Keratinocyte (primary cell): ENCODE results near the gene C1orf87. TPM values are rescaled to one million over a fixed set of nuclear protein-coding genes. Genes with fewer than 3 reads are reported as not detected.

Experiments
- DNase-seq: peaks from one replicate; pipeline ENCODE4 v3.0.0-alpha.2; 2011; ENCODE audit warnings: low read depth, missing footprints, low spot score
- FAIRE-seq: peaks from 2 replicates; lab custom pipeline; 2011; peaks lifted over from hg19 to GRCh38; lab: Jason Lieb, UNC
- H2AFZ ChIP-seq: 2 replicates; pipeline ENCODE4 v1.6.0; 2012; ENCODE audit warnings: low read length, control low read depth, inconsistent platforms; ENCODE audit not compliant: control insufficient read depth
- H3K27ac ChIP-seq: 2 replicates; pipeline ENCODE4 v1.5.1; 2011; ENCODE audit warnings: low read length; ENCODE audit not compliant: control insufficient read depth, insufficient read depth
- H3K27me3 ChIP-seq: 3 replicates; pipeline ENCODE4 v1.6.0; 2011; ENCODE audit warnings: low read length; ENCODE audit not compliant: control insufficient read depth, insufficient read depth; ENCODE audit errors: extremely low read depth
- H3K36me3 ChIP-seq, 2 experiments: 2 replicates in 1 of 2; 3 replicates in 1 of 2; pipeline ENCODE4 v1.5.1; 2011; ENCODE audit warnings: low read length in 2 of 2, mild to moderate bottlenecking in 1 of 2; ENCODE audit not compliant: control insufficient read depth in 2 of 2, insufficient read depth in 2 of 2; ENCODE audit errors: extremely low read depth in 1 of 2
- H3K4me1 ChIP-seq: 3 replicates; pipeline ENCODE4 v1.5.1; 2011; ENCODE audit warnings: low read length; ENCODE audit not compliant: control insufficient read depth, insufficient read depth; ENCODE audit errors: extremely low read depth
- H3K4me2 ChIP-seq: 3 replicates; pipeline ENCODE4 v1.6.0; 2011; ENCODE audit warnings: low read depth, low read length; ENCODE audit not compliant: control insufficient read depth, insufficient read depth; ENCODE audit errors: extremely low read depth
- H3K4me3 ChIP-seq, 3 experiments: fragments of 200-600 bp in 1 of 3; sonication (generic) in 1 of 3; 2 replicates in 2 of 3; 3 replicates in 1 of 3; pipeline ENCODE4 v1.5.1; 2011 to 2016; ENCODE audit warnings: low read length in 3 of 3, mild to moderate bottlenecking in 3 of 3, control low read depth in 2 of 3, inconsistent platforms in 1 of 3, low read depth in 1 of 3, mixed read lengths in 1 of 3, mixed run types in 1 of 3, moderate library complexity in 1 of 3; ENCODE audit not compliant: control insufficient read depth in 2 of 3, insufficient read depth in 2 of 3; ENCODE audit errors: extremely low read depth in 1 of 3
- H3K79me2 ChIP-seq: 2 replicates; pipeline ENCODE4 v1.6.0; 2012; ENCODE audit warnings: low read length; ENCODE audit not compliant: control insufficient read depth, insufficient read depth
- H3K9ac ChIP-seq: 3 replicates; pipeline ENCODE4 v1.6.0; 2011; ENCODE audit warnings: low read length; ENCODE audit not compliant: control insufficient read depth, insufficient read depth; ENCODE audit errors: extremely low read depth
- H3K9me1 ChIP-seq: 3 replicates; pipeline ENCODE4 v1.6.0; 2011; ENCODE audit warnings: low read length; ENCODE audit not compliant: control insufficient read depth, insufficient read depth; ENCODE audit errors: extremely low read depth
- H3K9me3 ChIP-seq: 2 replicates; pipeline ENCODE4 v1.5.1; 2012; ENCODE audit warnings: low read depth, low read length; ENCODE audit not compliant: control insufficient read depth
- H4K20me1 ChIP-seq: 3 replicates; pipeline ENCODE4 v1.6.0; 2011; ENCODE audit warnings: low read length; ENCODE audit not compliant: control insufficient read depth, insufficient read depth; ENCODE audit errors: extremely low read depth
- EZH2 ChIP-seq: IDR thresholded peaks from one replicate; pipeline ENCODE4 v1.6.1; 2012; ENCODE audit warnings: inconsistent platforms, mild to moderate bottlenecking, low read length, moderate library complexity
- dilution Hi-C: fragments of 300-500 bp; cut with MboI; formaldehyde crosslinking; loops from one replicate; pipeline ENCODE4 v1.7.0; 2020; ENCODE audit warnings: low sequenced_read_pairs; ENCODE audit not compliant: extremely low pct_ligation_motif_present
- polyA plus RNA-seq, 5 experiments: library from polyadenylated mRNA; depleted of rRNA in 3 of 5; stranded (reverse) in 3 of 5; stranded (forward) in 1 of 5; unstranded in 1 of 5; fragments of >200 nt; gene quantifications; 1 replicate in 1 of 5; 2 replicates in 3 of 5; 3 replicates in 1 of 5; pipeline versions ENCODE4 v1.2.1 to v1.2.3, GENCODE V29; 2011 to 2012; ENCODE audit warnings: missing spikeins in 2 of 5, low read depth in 1 of 5, low replicate concordance in 1 of 5
- TF ChIP-seq, protein P1 (sequence below), 3 experiments: IDR thresholded peaks in 1 of 3; conservative IDR thresholded peaks in 1 of 3; optimal IDR thresholded peaks in 1 of 3; 2 replicates in 2 of 3; 3 replicates in 1 of 3; pipeline versions ENCODE3 to v1.5.1; 2011; ENCODE audit warnings: low read length in 3 of 3, mild to moderate bottlenecking in 3 of 3, moderate library complexity in 2 of 3, control low read depth in 1 of 3, inconsistent platforms in 1 of 3; ENCODE audit not compliant: insufficient read depth in 2 of 3; ENCODE audit errors: extremely low read depth in 1 of 3

The C1orf87 gene
- polyA plus RNA-seq, 1 donor (not counting 4 experiments of a cell fraction or from before 2014, with no cell fraction given) = not detected

DNA sequence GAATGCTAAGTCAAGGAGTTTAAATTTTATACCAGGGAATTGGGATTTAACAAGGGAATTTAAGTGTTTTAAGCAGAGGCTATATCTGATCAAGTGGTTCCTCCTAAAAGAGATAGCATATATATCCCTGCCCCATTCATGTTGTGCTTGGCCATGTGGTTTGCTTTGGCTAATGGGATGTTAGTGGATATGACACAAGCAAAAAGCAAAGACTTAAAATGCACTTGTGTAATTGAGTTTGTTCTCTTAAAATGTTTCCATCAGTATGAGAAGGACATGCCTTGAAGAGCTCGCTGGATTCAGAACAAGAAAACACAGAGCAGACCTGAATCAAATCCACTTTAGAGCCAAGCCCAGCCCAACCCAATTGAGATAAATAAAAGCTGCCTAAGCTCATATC is 22.4 kb downstream of the C1orf87 start:
- Histone ChIP-seq H3K79me2 (no peaks in the 10 kb centered on the region), H3K4me1 (no peaks in the 10 kb centered on the region), H3K9me3 (no peaks in the 10 kb centered on the region), H3K9me1 (no peaks in the 10 kb centered on the region), H3K36me3 (no peaks in the 10 kb centered on the region), H3K4me2 (no peak overlapping the region), H3K27ac (no peak overlapping the region), H3K27me3 (no peaks in the 10 kb centered on the region), H3K9ac (no peak overlapping the region), H3K4me3 (no peak overlapping the region), H4K20me1 (no peaks in the 10 kb centered on the region), H2AFZ (no peak overlapping the region)
- DNase-seq (no peak), FAIRE-seq (no peak)
- no peak for TF ChIP-seq EZH2
- TF ChIP-seq, protein P1, sequence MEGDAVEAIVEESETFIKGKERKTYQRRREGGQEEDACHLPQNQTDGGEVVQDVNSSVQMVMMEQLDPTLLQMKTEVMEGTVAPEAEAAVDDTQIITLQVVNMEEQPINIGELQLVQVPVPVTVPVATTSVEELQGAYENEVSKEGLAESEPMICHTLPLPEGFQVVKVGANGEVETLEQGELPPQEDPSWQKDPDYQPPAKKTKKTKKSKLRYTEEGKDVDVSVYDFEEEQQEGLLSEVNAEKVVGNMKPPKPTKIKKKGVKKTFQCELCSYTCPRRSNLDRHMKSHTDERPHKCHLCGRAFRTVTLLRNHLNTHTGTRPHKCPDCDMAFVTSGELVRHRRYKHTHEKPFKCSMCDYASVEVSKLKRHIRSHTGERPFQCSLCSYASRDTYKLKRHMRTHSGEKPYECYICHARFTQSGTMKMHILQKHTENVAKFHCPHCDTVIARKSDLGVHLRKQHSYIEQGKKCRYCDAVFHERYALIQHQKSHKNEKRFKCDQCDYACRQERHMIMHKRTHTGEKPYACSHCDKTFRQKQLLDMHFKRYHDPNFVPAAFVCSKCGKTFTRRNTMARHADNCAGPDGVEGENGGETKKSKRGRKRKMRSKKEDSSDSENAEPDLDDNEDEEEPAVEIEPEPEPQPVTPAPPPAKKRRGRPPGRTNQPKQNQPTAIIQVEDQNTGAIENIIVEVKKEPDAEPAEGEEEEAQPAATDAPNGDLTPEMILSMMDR (optimal IDR thresholded peaks at IDR 0.05 in 1 of 3, IDR thresholded peaks at IDR 0.05 in 1 of 3, conservative IDR thresholded peaks at IDR 0.05 in 1 of 3; ENCODE audit: extremely low read depth in 1 of 3, insufficient read depth in 2 of 3, low read length in 3 of 3) = no peak
- dilution Hi-C loops = no loop called here

DNA sequence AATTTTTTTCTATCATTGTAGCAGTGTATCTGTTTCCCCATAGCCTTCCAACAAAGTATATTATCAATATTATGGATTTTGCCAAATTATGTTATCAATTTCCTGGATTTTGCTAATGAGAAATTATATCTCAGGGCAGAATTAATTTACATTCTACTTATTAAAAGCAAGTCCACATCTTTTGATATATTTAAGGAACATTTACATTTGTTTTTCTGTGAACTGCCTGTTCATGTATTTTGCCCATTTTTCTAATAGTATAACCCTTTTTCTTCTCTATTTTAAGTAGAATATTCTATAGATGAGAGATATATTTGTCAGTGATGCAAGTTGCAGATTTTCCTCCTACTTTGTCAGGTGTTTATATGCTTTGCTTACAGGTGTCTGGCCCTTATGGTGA is 24.4 kb downstream of the C1orf87 start:
- H3K36me3 ChIP-seq = no peaks in the 10 kb centered on the region
- no peak overlapping the region for H3K4me3 ChIP-seq
- no peaks in the 10 kb centered on the region for H3K9me1 ChIP-seq
- dilution Hi-C loops = no loop called here
- H3K9me3 ChIP-seq = no peaks in the 10 kb centered on the region
- H3K4me2 ChIP-seq = no peak overlapping the region
- no peak for FAIRE-seq
- TF ChIP-seq EZH2 = no peak
- TF ChIP-seq, protein P1 (optimal IDR thresholded peaks at IDR 0.05 in 1 of 3, IDR thresholded peaks at IDR 0.05 in 1 of 3, conservative IDR thresholded peaks at IDR 0.05 in 1 of 3; ENCODE audit: extremely low read depth in 1 of 3, insufficient read depth in 2 of 3, low read length in 3 of 3) = no peak
- no peaks in the 10 kb centered on the region for H3K79me2 ChIP-seq
- H3K27me3 ChIP-seq = no peaks in the 10 kb centered on the region
- H3K27ac ChIP-seq = no peak overlapping the region
- no peaks in the 10 kb centered on the region for H3K4me1 ChIP-seq
- no peak overlapping the region for H2AFZ ChIP-seq
- no peak overlapping the region for H3K9ac ChIP-seq
- H4K20me1 ChIP-seq = no peaks in the 10 kb centered on the region
- no peak for DNase-seq
